HG03280 (cell line): ENCODE results near the gene ZP3.
"Not testable (repeated sequence)": the region's sequence is repeated elsewhere in the genome, so short reads cannot be mapped to it uniquely, and the experiment has no call there.

Experiments used
- ATAC-seq: cut with Tn5 transposase; IDR thresholded peaks from one replicate; pipeline ENCODE4 v1.9.1; 2021; ENCODE audit warnings: mild to moderate bottlenecking, moderate library complexity; ENCODE audit not compliant: unreplicated experiment

Gene ZP3

DNA sequence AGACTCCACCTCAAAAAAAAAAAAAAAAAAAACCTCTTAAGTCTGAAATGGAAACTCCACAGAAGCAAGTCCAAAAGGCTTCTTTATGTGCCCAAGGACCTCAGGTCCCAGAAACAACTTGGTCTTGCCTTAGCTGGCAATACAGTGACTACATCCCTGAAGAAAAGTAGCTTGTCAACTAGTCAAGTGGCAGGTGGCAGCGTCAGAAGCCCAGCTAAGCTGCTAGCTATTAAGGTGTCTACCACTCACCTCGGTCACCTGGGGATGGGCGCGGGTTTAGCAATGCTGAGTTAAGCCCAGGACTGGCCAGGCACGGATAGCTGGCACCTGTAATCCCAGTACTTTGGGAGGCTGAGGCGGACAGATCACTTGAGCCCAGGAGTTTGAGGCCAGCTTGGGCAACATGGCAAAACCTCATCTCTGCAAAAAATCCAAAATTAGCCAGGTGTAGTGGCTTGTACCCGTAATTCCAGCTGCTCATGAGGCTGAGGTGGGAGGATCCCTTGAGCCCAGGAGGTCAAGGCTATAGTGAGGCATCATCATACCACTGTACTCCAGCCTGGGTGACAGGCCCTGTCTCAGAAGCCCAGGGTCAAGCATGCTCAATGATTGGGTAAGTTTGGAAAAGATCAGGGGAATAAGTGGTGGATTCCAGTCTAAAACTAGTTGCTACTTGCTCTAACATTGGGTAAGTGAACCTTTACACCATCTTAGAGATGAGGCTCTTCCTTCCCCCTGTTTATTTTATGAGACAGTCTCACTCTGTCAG is 14.6 kb downstream of the ZP3 start:
- ATAC-seq: not testable (repeated sequence)

- ATAC-seq: not testable (repeated sequence)
These were observed 15.7 kb downstream of the ZP3 start for GRCh38 chr7:76440404-76440803.

DNA sequence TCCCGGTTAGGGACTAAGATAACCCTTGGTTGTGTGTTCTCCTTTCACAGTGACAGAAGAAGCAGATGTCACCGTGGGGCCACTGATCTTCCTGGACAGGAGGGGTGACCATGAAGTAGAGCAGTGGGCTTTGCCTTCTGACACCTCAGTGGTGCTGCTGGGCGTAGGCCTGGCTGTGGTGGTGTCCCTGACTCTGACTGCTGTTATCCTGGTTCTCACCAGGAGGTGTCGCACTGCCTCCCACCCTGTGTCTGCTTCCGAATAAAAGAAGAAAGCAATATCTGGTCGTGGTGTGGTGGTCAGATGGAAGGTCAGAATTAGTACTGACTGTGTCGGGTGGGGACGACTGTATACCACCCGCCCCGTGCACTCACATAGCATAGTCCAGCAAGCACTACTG is 17.0 kb downstream of the ZP3 start:
- ATAC-seq: peak; percentile 47

DNA sequence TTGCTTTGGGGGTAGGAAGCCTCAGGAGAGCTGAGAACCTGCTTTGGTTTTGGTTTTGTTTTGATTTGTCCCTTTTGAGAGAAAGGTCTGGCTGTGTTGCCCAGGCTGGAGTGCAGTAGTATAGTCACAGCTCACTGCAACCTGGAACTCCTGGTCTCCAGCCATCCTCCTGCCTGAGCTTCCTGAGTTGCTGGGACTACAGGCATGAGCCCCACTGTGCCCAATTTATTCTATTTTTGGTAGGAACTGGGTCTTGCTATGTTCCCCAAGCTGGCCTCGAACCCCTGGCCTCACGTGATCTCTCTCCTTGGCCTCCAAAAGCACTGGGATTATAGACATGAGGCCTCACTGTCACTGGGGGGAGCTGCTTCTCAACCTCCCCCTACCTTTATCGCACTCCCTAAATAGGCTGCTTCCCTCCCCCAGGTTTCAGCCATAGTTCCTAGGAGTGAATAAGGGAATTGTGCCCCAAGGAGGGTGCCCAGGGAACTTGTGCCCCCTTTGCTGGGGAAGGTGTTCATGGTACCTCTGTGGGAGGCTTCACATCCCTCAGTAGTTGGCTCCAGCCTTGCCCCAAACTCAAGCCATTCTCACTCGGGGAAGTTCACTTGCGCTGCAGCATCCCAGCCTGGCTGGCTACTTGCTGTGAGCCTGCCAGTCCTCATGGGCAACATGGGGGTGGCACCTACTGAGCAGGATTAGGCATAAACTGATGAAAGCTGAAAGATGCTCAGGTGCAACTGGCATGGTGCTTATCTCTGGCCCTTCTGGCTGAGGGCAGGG is 18.1 kb downstream of the ZP3 start:
- not testable (repeated sequence) for ATAC-seq

DNA sequence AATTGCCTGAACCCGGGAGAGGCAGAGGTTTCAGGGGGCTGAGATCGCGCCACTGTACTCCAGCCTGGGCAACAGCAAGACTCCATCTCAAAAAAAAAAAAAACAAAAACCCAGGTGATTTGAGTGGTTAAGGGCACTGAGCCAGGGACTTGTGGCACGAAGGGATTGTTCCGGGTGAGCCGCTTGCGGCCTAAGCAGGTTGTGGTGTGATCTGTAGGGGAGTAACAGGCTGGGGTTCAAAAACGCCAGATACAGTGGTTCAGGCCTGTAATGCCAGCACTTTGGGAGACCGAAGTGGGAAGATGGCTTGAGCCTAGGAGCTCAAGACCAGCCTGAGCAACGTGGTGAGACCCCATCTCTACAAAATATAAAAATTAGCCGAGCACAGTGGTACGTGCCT is 19.1 kb downstream of the ZP3 start:
- ATAC-seq: not testable (repeated sequence)

DNA sequence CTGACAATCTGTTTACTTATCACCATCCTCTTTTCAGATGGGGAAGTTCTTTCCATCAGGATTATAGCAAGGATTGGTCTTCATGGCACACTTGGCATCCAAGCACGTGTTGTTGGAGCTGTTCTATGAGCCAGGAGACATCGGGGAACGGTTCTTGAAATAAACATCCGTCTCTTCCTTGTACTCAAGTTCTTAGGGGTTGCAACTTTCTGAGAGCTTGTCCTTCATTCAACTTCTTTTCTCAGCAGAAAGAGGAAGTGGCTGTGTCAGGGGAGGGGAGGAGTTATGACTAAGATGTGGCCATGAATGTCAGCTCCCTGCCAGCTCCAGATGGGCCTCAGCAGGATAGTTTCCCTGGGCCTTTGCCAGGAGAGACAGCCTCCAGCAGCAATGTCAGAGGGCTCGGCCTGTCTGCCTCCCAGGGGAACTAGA is 20.8 kb downstream of the ZP3 start:
- ATAC-seq: peak; percentile 91

DNA sequence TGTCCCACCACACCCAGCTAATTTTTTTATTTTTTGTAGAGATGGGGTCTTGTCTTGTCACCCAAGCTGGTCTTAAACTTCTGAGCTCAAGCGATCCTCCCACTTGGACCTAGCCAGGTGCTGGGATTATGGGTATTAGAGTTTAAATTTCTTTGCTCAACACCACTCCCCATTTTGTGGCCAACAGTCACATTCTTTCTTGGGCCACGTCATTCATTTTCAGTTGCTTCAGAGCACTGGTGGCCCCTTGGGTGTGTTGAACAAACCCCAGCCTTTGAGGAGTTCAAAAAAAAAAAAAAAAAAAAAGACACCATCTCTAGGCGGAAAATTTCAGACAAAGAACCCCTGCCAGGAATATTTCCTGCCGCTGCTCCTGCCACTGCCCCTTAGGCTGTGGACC is 32.3 kb downstream of the ZP3 start:
- ATAC-seq: not testable (repeated sequence)

GRCh38 chr7:76458504-76458903 is 33.8 kb downstream of the ZP3 start:
- ATAC-seq: not testable (repeated sequence)

- ATAC-seq: not testable (repeated sequence)
These were observed 36.0 kb downstream of the ZP3 start for GRCh38 chr7:76460767-76461166.

GRCh38 chr7:76461464-76462101 is 36.8 kb downstream of the ZP3 start, which contains the start of gene DTX2:
DTX2 (plus strand) TSS chr7:76461709; CDS start chr7:76480510, 18,801 bp downstream.
- ATAC-seq: peak; percentile 99

DNA sequence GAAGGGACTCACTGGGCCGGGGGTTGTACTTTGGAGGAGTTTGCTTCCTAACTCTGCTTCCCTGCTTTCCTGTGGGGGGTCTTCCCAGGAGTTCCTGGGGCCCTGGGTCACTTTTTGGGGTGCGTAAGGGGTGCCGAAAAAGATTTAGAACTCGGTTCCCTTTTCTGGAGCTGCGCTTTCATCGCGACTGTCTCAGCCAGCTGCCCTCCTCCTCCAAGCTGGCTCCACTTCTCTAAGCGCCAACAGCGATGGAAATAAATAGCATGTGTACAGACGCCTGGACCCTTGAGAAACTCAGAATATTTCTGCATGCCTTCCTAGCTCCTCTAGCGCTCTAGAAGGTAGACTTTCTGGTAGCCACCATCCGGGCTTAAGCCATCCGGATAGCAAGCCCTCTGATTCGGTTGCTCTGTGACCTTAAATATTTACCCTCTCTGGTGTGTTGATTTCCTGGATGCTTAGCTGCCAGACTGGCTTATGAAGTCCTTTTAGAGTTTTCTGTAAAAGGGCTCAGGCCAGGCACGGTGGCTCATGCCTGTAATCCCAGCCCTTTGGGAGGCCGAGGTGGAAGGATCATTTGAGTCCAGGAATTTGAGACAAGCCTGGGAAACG is 37.6 kb downstream of the ZP3 start:
- not testable (repeated sequence) for ATAC-seq

- not testable (repeated sequence) for ATAC-seq
These were observed 40.2 kb downstream of the ZP3 start for GRCh38 chr7:76464959-76465358.

DNA sequence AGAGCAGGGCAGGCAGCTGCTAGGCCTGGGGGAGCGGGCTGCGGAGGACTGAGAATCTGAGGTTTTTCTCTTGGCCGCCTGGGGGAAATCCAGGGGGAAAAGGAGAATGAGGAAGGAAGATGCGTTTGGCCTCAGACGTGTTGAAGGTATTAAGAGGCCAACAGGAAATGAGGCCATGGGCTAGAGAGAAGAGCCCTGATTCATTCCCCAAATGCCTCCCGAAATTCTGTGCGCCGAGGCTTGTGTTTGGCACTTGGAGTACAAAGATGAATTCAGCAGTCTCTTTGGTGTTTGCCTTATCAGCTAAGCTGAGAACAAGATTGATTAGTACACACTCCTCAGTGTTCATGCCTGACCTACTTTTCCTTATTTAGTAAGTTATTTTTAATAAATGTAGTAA is 41.2 kb downstream of the ZP3 start:
- ATAC-seq: not testable (repeated sequence)

DNA sequence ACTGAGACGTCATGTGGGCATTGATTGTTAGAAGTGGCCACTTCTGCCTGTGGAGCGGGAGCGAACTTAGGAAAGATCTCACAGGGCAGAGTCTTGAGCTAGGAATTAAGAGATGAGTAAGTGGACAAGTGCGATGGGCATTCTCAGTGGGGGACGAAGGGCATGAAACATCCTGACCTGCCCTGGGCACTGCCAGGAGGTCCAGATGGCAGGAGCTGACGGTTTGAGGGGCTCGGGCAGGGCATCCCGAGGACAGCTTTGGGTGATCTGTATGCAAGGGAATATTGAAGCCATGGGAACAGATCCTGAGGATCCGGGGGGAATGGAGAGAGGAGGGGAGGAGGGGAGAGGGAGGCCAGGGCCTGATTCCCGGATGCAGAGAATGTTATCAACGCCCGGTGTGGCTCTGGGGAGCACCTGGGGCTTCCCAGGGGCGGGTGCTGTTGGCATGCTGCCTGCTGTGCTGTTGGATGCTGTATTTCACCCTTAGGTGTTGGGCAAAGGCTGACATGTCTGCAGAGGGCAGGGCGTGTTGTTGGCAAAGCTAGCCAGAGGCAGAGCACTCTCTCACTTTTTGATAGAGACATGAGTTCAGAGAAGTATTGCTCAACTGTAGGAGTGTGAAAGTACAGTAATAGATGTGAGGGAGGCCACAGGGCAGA is 43.1 kb downstream of the ZP3 start:
- ATAC-seq: not testable (repeated sequence)

DNA sequence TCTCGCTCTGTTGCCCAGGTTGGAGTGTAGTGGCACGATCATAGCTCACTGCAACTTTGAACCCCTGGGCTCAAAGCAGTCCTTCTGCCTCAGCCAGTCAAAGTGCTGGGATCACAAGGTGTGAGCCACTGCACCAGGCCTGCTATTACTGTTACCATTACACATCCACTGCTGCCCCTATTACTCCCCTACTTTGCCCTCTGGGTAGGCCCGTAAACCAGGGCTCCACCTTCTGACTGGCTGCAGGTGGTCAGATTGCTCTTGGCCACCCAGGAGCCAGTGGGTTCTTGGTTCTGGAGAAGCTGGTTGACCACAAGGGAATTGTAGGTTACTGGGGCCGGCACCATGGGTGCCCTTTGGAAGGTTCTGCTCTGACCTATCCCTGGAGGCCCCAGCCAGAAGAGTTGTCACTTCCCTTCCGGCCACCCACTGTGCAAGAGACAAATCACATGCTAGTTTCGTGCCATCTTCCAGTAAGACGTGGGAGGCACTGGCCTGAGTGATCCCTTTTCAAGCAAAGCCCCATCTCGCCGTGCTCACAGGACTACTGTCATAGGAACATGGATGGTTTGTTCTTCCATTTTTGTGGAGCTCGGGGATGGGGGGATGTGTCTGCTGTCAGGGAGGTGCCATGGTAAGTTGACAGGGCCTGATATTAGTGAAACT is 46.9 kb downstream of the ZP3 start:
- ATAC-seq: not testable (repeated sequence)

GRCh38 chr7:76473097-76473496 is 48.3 kb downstream of the ZP3 start:
- not testable (repeated sequence) for ATAC-seq

- not testable (repeated sequence) for ATAC-seq
These were observed 51.5 kb downstream of the ZP3 start for GRCh38 chr7:76476280-76476679.

DNA sequence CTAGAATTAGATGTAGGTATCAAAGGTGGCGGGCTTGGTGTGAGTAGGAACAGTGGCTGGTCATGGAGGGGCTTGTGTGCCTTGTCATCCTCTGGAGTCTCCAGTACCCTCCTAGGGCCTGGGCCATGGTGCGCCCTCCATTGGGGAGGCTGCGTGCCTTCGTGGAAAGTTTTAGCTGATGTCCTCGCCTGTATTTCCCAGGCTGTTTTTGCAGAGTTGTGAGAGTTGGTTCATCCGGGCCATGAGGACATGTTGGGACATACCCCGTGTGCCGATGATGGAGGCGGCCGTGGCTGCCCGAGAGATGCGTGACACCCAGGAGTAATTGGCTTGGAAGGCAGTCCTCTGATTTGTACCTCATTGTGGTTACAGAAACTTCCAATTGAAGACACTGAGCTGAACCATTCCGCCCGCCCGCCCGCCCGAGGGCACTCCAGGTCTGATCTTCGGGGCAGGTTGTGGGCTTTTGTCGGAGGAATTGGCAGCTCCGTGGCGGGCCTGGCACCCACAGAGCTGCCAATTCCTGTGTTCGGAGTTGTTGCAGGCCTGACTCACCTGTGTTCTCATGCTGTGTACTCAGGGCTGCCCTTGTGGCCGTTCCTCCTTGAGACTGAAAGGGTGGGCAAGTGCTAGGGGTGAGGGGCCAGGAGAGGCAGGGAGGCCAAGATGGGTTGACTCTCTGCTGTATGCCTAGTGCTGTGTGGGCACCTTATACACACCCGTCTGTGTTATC is 52.2 kb downstream of the ZP3 start:
- ATAC-seq: not testable (repeated sequence)

DNA sequence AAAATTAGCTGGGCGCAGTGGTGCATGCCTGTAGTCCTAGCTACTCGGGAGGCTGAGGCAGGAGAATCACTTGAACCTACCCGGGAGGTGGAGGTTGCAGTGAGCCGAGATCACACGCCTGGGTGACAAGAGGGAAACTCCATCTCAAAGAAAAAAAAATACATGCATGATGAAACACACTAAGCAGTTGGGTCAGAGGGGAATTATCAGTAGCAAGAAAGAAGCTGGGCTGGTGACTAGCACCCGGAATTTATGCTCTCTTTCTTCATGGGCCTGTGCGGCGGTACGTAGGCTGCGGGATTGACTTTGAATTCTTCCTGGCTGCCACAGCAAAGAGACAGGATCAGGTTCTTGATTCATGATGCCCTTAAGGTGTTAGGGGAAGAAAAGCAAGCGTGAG is 54.9 kb downstream of the ZP3 start:
- ATAC-seq: not testable (repeated sequence)
